Measurements from ENCODE around the gene GSTA3. TPM values are rescaled to one million over a fixed set of nuclear protein-coding genes. Genes with fewer than 3 reads are reported as not detected.
"Not testable (repeated sequence)": the region's sequence is repeated elsewhere in the genome, so short reads cannot be mapped to it uniquely, and the experiment has no call there.

The GSTA3 gene
- total and polyA plus RNA-seq, 2 of the 13 experiments (the other 11 are each of a cell fraction or from before 2014, with no cell fraction given), result not detected

- Histone ChIP-seq H3K4me1 (ENCODE audit: insufficient read depth, low read length) (peaks cover 19% of the 10 kb centered on the region), H3K4me3 (replicated peaks in 1 of 3; ENCODE audit: insufficient read depth in 1 of 3, low read depth in 2 of 3, low read length in 3 of 3) (no peak overlapping the region), H3K27me3 (ENCODE audit: control insufficient read depth in 1 of 2, insufficient read depth in 2 of 2, low read length in 2 of 2) (no peaks in the 10 kb centered on the region; a peak in 2 of 5 replicates), H4K20me1 (ENCODE audit: insufficient read depth, low read length) (no peaks in the 10 kb centered on the region), H3K79me2 (ENCODE audit: insufficient read depth, low read length) (no peaks in the 10 kb centered on the region), H3K27ac (ENCODE audit: extremely low read length, insufficient read depth, low read length) (no peak overlapping the region), H3K9ac (ENCODE audit: insufficient read depth, low read depth, low read length) (no peak overlapping the region), H3K9me3 (ENCODE audit: low read length) (no peaks in the 10 kb centered on the region), H2AFZ (ENCODE audit: low read length) (no peak overlapping the region), H3K4me2 (ENCODE audit: low read depth, low read length) (no peak overlapping the region), H3K36me3 (replicated peaks in 1 of 2; ENCODE audit: control insufficient read depth in 1 of 2, insufficient read depth in 2 of 2, low read length in 2 of 2) (no peaks in the 10 kb centered on the region)
- intact Hi-C loops (cut with micrococcal nuclease; ENCODE audit: unreplicated experiment) (no loop called here), in situ Hi-C loops (cut with HindIII; ENCODE audit: extremely low pct_ligation_motif_present, low pct_unique_long_range_greater_than_20kb) (no loop called here)
- no TSS peak for BruUV-seq (replicated peaks)
- CTCF ChIA-PET (ENCODE audit: low intra/inter-chr PET ratio, low total read pairs), result no interaction called here
- DNase-seq (ENCODE audit: low spot score), result no peak
- ATAC-seq, result no peak
- TF ChIP-seq NFIC (IDR thresholded peaks at IDR 0.05; ENCODE audit: low read length) (no peak), RFXAP (CRISPR knock-in tag; IDR thresholded peaks at IDR 0.05; ENCODE audit: borderline replicate concordance) (no peak), ZNF768 (CRISPR knock-in tag; IDR thresholded peaks at IDR 0.05) (no peak), RFXANK (CRISPR knock-in tag; IDR thresholded peaks at IDR 0.05) (no peak), BATF2 (CRISPR knock-in tag; IDR thresholded peaks at IDR 0.05) (no peak), GFI1 (CRISPR knock-in tag; IDR thresholded peaks at IDR 0.05; ENCODE audit: borderline replicate concordance) (no peak), ZNF276 (CRISPR knock-in tag; IDR thresholded peaks at IDR 0.05; ENCODE audit: low read depth) (no peak), ZNF773 (CRISPR knock-in tag; IDR thresholded peaks at IDR 0.05; ENCODE audit: borderline replicate concordance) (no peak), AFF4 (CRISPR knock-in tag; IDR thresholded peaks at IDR 0.05) (no peak), ELF3 (CRISPR knock-in tag; IDR thresholded peaks at IDR 0.05) (no peak), ZNF274 (CRISPR knock-in tag; IDR thresholded peaks at IDR 0.05) (no peak), TERF1 (CRISPR knock-in tag; IDR thresholded peaks at IDR 0.05) (no peak), KMT2A (CRISPR knock-in tag; IDR thresholded peaks at IDR 0.05) (no peak)
- FAIRE-seq, result no peak
- POLR2A ChIA-PET, result no interaction called here
- 82% methylated on average over 2 of the region's 2 CpGs for WGBS (ENCODE audit: low lambda C conversion rate)
These were observed 15.5 kb upstream of the GSTA3 start for GRCh38 chr6:52925042-52925441.

GRCh38 chr6:52923689-52924088 lies 14.2 kb upstream of the GSTA3 start:
- H3K9me3 ChIP-seq (ENCODE audit: low read length); intact Hi-C loops (cut with micrococcal nuclease; ENCODE audit: unreplicated experiment); H3K36me3 ChIP-seq (replicated peaks in 1 of 2; ENCODE audit: control insufficient read depth in 1 of 2, insufficient read depth in 2 of 2, low read length in 2 of 2); POLR2A ChIA-PET; ATAC-seq; H3K27ac ChIP-seq (ENCODE audit: extremely low read length, insufficient read depth, low read length); H3K9ac ChIP-seq (ENCODE audit: insufficient read depth, low read depth, low read length); CTCF ChIA-PET (ENCODE audit: low intra/inter-chr PET ratio, low total read pairs); BruUV-seq (replicated peaks); H2AFZ ChIP-seq (ENCODE audit: low read length); H3K79me2 ChIP-seq (ENCODE audit: insufficient read depth, low read length); H3K27me3 ChIP-seq (ENCODE audit: control insufficient read depth in 1 of 2, insufficient read depth in 2 of 2, low read length in 2 of 2); FAIRE-seq; H4K20me1 ChIP-seq (ENCODE audit: insufficient read depth, low read length); H3K4me3 ChIP-seq (replicated peaks in 1 of 3; ENCODE audit: insufficient read depth in 1 of 3, low read depth in 2 of 3, low read length in 3 of 3); in situ Hi-C loops (cut with HindIII; ENCODE audit: extremely low pct_ligation_motif_present, low pct_unique_long_range_greater_than_20kb); H3K4me2 ChIP-seq (ENCODE audit: low read depth, low read length); DNase-seq (ENCODE audit: low spot score): not testable (repeated sequence)
- WGBS (ENCODE audit: low lambda C conversion rate), result 21% methylated on average over 2 of the region's 2 CpGs
- peaks cover 19% of the 10 kb centered on the region for H3K4me1 ChIP-seq (ENCODE audit: insufficient read depth, low read length)

Data from HepG2 (cell line).